ENCODE results near the gene SOS2.

- TF ChIP-seq CEBPB (IDR thresholded peaks at IDR 0.05; ENCODE audit: low read depth, low read length) (no peak), TAF1 (IDR thresholded peaks at IDR 0.05; ENCODE audit: low read depth, low read length) (no peak), ATF3 (IDR thresholded peaks at IDR 0.05; ENCODE audit: insufficient read depth, low read depth, low read length) (no peak), EZH2 (IDR thresholded peaks at IDR 0.05; ENCODE audit: low read depth, low read length, severe bottlenecking) (no peak)
Measured at GRCh38 chr14:50088117-50088515, 143.3 kb downstream of the SOS2 start.

All from H1 (cell line).